Nucleus accumbens (tissue), 56 donors: ENCODE results near the gene BIN2.
"Not testable (repeated sequence)": the region's sequence is repeated elsewhere in the genome, so short reads cannot be mapped to it uniquely, and the experiment has no call there.

Experiments used
- DNase-seq, 56 donors: peaks; one replicate each; lab custom pipeline; 2025; lab: John Stamatoyannopoulos, UW

Gene BIN2

GRCh38 chr12:51269174-51270066, 54.6 kb downstream of the BIN2 start:
- DNase-seq: peak in 4 of 56 donors; percentile 4 to 34 (median 9)

GRCh38 chr12:51265024-51265423, 59.0 kb downstream of the BIN2 start:
- no peak for DNase-seq

GRCh38 chr12:51264297-51264696, 59.7 kb downstream of the BIN2 start:
- no peak for DNase-seq

GRCh38 chr12:51263341-51263740, 60.6 kb downstream of the BIN2 start:
- no peak for DNase-seq

GRCh38 chr12:51262758-51263177, 61.2 kb downstream of the BIN2 start:
- peak in 3 of 56 donors; percentile 7 to 33 (median 31) for DNase-seq

- not testable (repeated sequence) for DNase-seq
Observed at GRCh38 chr12:51259600-51259999, 64.4 kb downstream of the BIN2 start.

- DNase-seq: no peak
Observed at GRCh38 chr12:51254536-51254935, 69.4 kb downstream of the BIN2 start.

GRCh38 chr12:51253276-51253675, 70.7 kb downstream of the BIN2 start:
- no peak for DNase-seq

- DNase-seq: no peak
Observed at GRCh38 chr12:51247523-51248206, 76.3 kb downstream of the BIN2 start.

- DNase-seq: no peak
Observed at GRCh38 chr12:51246254-51246853, 77.6 kb downstream of the BIN2 start.

- no peak for DNase-seq
Observed at GRCh38 chr12:51245476-51246253, 78.3 kb downstream of the BIN2 start.

- no peak for DNase-seq
Observed at GRCh38 chr12:51244269-51244668, 79.7 kb downstream of the BIN2 start.

GRCh38 chr12:51242876-51243275, 81.1 kb downstream of the BIN2 start:
- no peak for DNase-seq

- DNase-seq: peak in 1 of 56 donors; percentile 6
Observed at GRCh38 chr12:51242120-51242519, 81.9 kb downstream of the BIN2 start.

- no peak for DNase-seq
Observed at GRCh38 chr12:51240971-51241370, 83.0 kb downstream of the BIN2 start.

- DNase-seq: peak; percentile 66 to 98 (median 91)
Observed at GRCh38 chr12:51238510-51239334, 85.3 kb downstream of the BIN2 start, which contains the start of gene DAZAP2. Gene DAZAP2 (plus strand): TSS chr12:51238826. CDS start chr12:51238908, 82 bp downstream.

GRCh38 chr12:51238037-51238509, 85.9 kb downstream of the BIN2 start:
- DNase-seq: peak in 1 of 56 donors; percentile 61

- DNase-seq: no peak
Observed at GRCh38 chr12:51234530-51234929, 89.4 kb downstream of the BIN2 start.

- DNase-seq: no peak
Observed at GRCh38 chr12:51232642-51233041, 91.3 kb downstream of the BIN2 start.
